Measurements from ENCODE around the gene PAOX.

The PAOX gene

DNA sequence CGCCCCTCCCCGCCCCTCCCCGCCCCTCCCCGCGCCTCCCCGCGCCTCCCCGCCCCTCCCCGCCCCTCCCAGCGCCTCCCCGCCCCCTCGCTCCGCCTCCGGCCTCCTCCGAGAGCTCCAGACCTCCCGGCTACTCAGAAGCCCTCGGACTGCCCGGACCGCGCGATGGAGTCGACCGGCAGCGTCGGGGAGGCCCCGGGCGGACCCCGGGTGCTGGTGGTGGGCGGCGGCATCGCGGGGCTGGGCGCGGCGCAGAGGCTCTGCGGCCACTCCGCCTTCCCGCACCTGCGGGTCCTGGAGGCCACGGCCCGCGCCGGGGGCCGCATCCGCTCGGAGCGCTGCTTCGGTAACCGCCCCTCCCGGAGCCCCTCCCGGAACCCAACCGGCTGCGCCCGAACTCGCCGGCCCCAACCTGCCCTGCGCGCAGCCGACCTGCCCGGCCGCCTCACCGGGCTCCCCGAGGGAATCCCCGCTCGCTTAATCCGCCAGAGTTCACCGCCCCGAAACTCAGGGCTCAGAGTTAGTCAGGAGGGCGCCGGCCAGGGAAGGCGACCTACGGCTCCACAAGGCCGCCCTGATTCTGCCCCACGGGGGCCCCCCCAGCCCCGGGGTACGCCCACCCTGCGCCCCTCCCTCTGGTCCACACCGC lies at the start of gene PAOX:
Gene PAOX (plus strand): TSS at position 111 of the 649 bp plus-strand sequence. CDS start 55 bp downstream, at position 166.
- in situ Hi-C loops (cut with HindIII; ENCODE audit: low sequenced_read_pairs), result no loop called here

DNA sequence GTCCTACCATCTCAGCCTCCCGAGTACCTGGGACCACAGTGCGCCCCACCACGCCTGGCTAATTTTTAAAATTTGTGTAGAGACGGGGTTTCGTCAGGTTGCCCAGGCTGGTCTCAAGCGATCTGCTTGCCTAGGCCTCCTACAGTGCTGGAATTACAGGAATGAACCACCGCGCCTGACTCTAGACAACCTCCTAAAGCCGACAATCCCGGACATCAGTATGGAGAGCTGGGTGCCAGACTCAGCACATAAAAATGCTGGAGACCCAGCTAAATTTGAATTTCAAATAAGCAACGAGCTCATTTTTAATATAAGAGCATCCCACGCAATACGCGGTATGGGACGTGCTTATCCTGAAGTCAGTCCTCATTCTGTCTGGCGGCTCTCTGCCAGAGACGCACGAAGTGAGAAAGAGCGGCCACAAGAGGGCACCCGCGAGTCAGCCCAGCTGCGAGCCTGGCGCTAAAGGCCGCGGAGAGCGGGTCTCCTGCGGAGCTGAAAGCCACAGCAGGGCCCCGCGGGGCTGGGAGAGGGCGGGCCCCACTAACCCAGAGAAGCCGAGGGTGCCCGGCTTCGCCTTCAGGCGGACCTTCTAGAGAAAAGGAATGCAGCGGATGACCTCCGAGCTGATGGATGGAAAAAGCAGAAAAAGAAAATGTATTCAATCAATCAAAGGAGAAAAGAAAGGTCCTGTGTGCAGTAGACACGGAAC lies 49.4 kb upstream of the PAOX start:
- in situ Hi-C loops (cut with HindIII; ENCODE audit: low sequenced_read_pairs), result no loop called here

DNA sequence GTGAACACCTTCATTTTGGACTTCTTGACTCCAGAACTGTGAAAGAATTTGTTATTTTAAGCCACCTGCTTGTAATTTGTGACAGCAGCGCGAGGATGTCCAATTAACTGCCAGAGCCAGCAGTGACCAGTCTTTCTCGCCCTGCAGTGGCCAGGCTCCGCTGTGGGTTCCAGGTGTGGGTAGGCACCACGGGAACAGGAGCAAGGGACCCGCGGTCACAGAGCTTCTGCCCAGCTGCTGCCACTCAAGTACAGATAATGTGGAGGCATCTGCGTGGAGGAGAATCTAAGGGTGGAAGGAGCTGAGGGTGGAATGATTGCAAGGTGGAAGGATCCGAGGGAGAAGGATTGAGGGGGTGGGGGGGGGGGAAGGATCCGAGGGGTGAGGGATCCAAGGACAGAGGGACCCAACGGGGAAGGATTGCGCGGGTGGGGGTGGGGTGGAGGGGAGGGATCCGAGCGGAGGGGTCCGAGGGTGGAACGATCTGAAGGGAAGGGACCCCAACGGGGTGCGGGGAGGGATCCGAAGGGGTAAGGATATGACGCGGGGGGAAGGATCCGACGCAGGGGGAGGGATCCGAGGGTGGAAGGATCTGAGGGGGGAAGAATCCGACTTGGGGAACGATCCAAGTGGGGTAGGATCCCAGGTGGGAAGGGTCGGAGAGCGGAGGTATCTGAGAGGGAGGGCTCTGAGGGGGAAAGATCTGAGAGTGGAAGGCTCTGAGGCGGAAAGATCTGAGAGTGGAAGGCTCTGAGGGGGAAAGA lies 45.9 kb upstream of the PAOX start:
- in situ Hi-C loops (cut with HindIII; ENCODE audit: low sequenced_read_pairs), result no loop called here

- in situ Hi-C loops (cut with HindIII; ENCODE audit: low sequenced_read_pairs), result no loop called here
Observed at GRCh38 chr10:133334503-133335245, 44.4 kb upstream of the PAOX start.

DNA sequence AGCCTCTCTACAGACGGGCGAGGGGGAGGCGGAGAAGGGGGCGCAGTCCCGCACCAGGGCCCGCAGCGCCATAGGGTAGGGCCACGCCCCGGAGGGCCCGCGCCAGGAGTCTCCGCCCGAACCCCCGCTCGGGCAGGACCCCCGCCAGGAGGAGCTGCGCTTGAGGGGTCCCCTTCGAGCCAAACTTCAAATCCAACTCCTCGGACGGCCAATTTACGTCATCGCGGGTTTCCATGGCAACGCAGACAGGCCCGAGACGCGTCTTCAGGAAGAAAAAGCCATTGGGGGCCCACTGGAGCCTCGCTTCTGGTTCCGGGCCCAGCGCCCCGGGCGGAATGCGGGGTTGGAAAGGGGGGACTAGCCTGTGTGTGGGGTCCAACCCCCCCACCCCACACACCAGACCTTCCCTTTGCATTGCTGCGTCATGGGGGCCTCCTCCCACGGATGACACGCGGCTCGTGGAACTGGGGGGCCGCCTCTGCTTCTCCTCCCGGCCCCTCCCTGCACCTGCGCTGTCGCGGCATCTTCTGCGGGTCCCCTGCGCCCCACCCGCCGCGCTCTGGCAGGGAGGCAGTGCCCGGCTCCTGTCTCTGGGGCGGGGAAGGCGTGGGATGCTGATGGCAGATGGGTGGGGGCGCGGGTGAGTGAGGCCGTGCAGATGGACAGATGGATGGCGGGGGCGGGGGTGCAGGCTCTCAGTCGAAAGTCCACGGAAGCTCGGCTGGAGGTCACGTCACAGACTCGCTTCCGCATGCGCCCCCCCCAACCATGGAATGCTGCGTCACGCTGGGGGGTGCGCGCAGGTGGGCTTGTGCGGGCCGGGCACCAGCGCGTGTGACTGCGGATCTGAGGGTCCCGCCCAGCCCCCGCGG lies 43.6 kb upstream of the PAOX start:
- in situ Hi-C loops (cut with HindIII; ENCODE audit: low sequenced_read_pairs), result no loop called here

- in situ Hi-C loops (cut with HindIII; ENCODE audit: low sequenced_read_pairs), result no loop called here
Observed at GRCh38 chr10:133336118-133336576, 42.9 kb upstream of the PAOX start.

DNA sequence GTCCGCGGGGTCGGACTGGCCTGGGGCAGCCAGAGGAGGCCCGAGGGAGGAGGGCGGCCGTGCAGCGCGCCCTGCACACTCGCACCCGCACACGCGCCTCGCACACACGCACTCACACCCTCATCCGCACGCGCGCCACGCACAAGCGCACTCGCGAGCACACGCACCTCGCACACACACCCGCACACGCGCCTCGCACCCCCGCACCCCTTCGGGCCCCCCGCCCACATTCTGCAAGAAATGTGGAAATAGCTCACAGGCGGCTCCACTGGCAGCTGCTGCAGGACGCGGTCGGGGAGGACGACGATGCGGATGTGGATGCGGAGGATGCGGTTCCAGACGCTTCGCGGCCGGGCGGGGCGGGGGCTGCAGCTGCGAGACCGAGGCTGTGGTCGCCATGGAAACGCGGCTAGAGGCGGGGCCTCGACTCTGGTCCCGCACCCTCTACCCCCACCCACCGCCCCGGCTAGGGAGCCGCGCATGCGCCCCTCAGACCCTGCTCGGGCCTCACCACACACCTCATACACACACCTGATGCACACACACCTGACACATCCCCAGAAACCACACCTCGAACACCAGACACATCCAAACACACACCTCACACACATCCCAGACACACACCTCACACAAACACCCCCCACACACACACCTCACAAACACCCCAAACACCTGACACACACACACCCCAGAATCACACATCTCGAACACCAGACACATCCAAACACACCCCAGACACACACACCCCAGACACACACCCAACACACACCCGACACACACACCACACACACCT lies 42.3 kb upstream of the PAOX start, which contains the start of gene CALY:
Gene CALY (minus strand): TSS at position 320 of the 793 bp plus-strand sequence. CDS start 7,907 bp downstream, outside the sequence.
- in situ Hi-C loops (cut with HindIII; ENCODE audit: low sequenced_read_pairs), result no loop called here

DNA sequence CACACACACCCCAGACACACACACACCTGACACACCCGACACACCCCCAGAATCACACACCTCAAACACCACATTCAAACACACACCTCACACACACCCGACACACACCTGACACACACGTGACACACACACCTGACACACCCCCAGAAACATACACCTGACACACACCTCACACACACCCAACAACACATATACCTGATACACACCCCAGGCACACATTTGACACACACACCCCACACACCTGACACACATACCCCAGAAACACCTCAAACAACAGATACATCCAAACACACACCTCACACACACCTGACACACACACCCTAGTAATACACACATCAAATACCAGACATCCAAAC lies 41.7 kb upstream of the PAOX start:
- in situ Hi-C loops (cut with HindIII; ENCODE audit: low sequenced_read_pairs), result no loop called here

- in situ Hi-C loops (cut with HindIII; ENCODE audit: low sequenced_read_pairs), result no loop called here
Observed at GRCh38 chr10:133338080-133339071, 40.7 kb upstream of the PAOX start.

DNA sequence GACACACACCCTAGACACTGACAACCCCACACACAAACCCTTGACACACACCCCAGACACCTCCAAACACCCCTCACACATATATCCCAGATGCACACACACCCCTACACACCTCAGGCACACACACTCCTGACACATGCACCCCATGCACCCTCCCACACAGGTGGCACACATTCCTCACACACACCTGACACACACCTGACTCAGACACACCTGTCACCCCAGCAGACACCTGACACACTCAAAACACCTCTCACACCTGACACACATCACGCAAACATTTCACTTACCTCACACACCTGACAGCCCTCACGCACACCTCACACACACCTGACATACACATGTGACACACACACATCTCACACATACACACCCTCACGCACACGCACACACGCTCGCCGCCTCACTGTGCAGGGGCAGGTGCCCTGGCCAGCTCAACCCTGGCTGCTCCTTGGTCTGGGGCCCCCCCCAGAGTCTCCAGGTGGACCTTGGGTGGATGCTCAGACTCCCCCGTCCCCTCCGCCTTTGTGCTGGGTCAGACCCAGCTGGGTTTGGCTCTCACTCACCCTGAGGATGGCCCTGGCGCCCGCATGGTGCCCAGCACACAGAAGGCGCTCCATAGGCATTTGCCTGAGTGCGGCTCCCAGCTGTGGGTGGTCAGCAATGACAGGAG lies 39.2 kb upstream of the PAOX start:
- in situ Hi-C loops (cut with HindIII; ENCODE audit: low sequenced_read_pairs), result no loop called here

GRCh38 chr10:133341983-133342382 lies 37.1 kb upstream of the PAOX start:
- in situ Hi-C loops (cut with HindIII; ENCODE audit: low sequenced_read_pairs), result no loop called here

GRCh38 chr10:133342942-133343341 lies 36.1 kb upstream of the PAOX start:
- in situ Hi-C loops (cut with HindIII; ENCODE audit: low sequenced_read_pairs), result no loop called here

GRCh38 chr10:133343558-133343957 lies 35.5 kb upstream of the PAOX start:
- in situ Hi-C loops (cut with HindIII; ENCODE audit: low sequenced_read_pairs), result no loop called here

DNA sequence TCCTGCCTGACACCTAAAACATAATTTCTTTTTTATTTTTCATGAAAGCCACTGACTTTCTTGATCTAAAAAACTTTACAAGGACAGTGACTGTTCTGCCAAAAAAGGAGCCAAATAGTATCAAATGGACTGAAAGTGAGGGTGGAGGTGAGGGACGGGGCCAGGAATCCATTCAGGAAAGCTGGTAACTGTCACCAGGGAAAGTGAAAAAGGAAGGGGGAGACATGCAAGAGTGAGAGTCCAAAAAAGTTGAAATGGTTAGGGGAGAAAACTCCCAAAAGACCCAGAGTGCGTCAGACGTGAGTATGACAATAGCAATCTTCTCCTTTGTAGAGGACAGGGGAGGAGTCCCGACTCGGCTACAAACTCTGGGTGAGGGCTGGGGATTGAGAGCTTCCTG lies 34.8 kb upstream of the PAOX start:
- in situ Hi-C loops (cut with HindIII; ENCODE audit: low sequenced_read_pairs), result no loop called here

GRCh38 chr10:133346413-133346812 lies 32.6 kb upstream of the PAOX start:
- in situ Hi-C loops (cut with HindIII; ENCODE audit: low sequenced_read_pairs), result no loop called here

DNA sequence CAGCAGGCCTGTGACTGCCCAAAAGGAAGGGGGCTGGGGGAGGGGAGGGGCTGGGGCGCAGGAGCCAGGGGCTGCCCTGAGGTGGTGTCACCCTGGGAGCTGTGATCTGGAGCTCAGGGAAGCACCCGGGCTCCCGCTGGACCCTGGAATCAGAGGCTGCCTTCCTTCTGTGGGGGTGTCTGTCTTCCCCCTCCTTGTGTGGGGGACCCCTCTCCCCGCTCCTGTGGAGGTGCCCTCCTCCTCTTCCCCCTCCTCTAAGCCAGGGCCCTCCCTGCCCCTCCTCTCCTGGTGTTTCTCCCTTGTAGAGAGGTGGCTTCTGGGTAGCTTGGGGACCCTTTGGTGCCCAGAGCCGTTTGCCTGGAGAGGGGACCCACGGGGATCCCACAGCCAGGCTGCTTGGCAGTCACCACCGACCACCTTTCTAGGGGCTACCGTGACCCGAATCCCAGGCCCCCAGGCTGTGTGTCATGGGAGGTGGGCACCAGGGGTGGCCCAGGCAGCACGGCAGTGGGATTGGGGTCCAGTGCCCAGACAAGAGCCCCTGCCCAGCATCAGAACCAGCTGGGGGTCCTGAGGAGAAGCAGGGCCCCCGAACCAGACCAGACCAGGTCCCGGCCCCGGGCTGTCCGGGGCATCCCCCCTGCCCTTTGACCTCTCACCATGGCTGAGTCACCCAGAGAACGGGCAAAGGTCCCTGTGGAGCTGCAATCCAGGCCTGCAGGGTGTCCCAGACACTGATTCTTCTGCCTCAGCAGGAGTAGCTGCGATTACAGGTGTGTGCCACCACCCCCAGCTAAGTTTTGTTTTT lies 31.1 kb upstream of the PAOX start:
- in situ Hi-C loops (cut with HindIII; ENCODE audit: low sequenced_read_pairs), result no loop called here

DNA sequence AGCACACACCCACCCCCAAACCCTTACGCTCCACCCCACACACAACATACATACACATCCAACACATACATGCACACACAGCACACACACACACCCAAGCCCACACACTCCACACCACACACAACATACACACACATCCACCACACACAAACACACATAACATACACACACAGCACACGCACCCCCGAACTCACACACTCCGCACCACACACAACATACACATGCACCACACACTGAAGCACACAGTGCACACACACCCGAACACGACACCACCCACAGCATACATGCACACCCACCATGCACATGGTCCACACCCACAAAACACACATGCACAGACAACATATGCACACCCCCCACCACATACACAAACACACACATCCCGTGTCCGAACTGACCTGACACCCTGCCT lies 29.9 kb upstream of the PAOX start:
- in situ Hi-C loops (cut with HindIII; ENCODE audit: low sequenced_read_pairs), result no loop called here
